HepG2 (cell line): ENCODE measurements around the gene SNX13. TPM values are rescaled to one million over a fixed set of nuclear protein-coding genes. Genes with fewer than 3 reads are reported as not detected.

Experiments used
- ATAC-seq: fragments of 200-7000 bp; cut with Tn5 transposase; 3 replicates; pipeline ENCODE4 v1.9.1; 2020; ENCODE audit warnings: mild to moderate bottlenecking, moderate library complexity
- BruUV-seq: library from RNA; stranded (reverse); fragments of 400-500 nt; replicated peaks from 2 replicates; lab custom pipeline; 2021; lab: Mats Ljungman, UMichigan
- CTCF ChIA-PET: fragments of 300-600 bp; formaldehyde crosslinking; extraction: SDS; loops from one replicate; lab custom pipeline; 2021; ENCODE audit warnings: low total read pairs, inconsistent platforms, low intra/inter-chr PET ratio; lab: Yijun Ruan, JAX
- POLR2A ChIA-PET: fragments of 350-600 bp; sonication (Branson Sonifier 250); formaldehyde crosslinking; loops from one replicate; lab custom pipeline; 2020; ENCODE audit warnings: antibody characterized with exemption, inconsistent platforms; lab: Yijun Ruan, JAX
- DNase-seq: peaks from one replicate; pipeline ENCODE4 v3.0.0-alpha.2; 2015; ENCODE audit warnings: low spot score
- FAIRE-seq: peaks from 3 replicates; lab custom pipeline; 2011; peaks lifted over from hg19 to GRCh38; lab: Jason Lieb, UNC
- H2AFZ ChIP-seq: one replicate; pipeline ENCODE4 v1.6.1; 2011; ENCODE audit warnings: low read length, inconsistent platforms
- H3K27ac ChIP-seq: fragments of 300-600 bp; 3 replicates; pipeline ENCODE4 v1.8.0; 2011; ENCODE audit warnings: mixed run types, mild to moderate bottlenecking, mixed read lengths, low read length, inconsistent platforms; ENCODE audit not compliant: insufficient read depth; ENCODE audit errors: extremely low read length
- H3K27me3 ChIP-seq, 2 experiments: fragments of 200-600 bp in 1 of 2; 2 replicates in 1 of 2; 3 replicates in 1 of 2; pipeline versions ENCODE4 v1.6.0 to v1.8.0; 2011; ENCODE audit warnings: low read length in 2 of 2, mild to moderate bottlenecking in 2 of 2, moderate library complexity in 2 of 2, inconsistent platforms in 1 of 2; ENCODE audit not compliant: insufficient read depth in 2 of 2, control insufficient read depth in 1 of 2
- H3K36me3 ChIP-seq, 2 experiments: fragments of 200-600 bp in 1 of 2; replicated peaks in 1 of 2; 2 replicates in 1 of 2; 3 replicates in 1 of 2; pipeline versions ENCODE4 v1.5.1 to v1.8.0; 2011; ENCODE audit warnings: low read length in 2 of 2, inconsistent platforms in 1 of 2; ENCODE audit not compliant: insufficient read depth in 2 of 2, control insufficient read depth in 1 of 2
- H3K4me1 ChIP-seq: 2 replicates; pipeline ENCODE4 v1.5.1; 2012; ENCODE audit warnings: low read length, inconsistent platforms; ENCODE audit not compliant: insufficient read depth
- H3K4me2 ChIP-seq: 2 replicates; pipeline ENCODE4 v1.6.0; 2011; ENCODE audit warnings: low read depth, low read length, inconsistent platforms
- H3K4me3 ChIP-seq, 3 experiments: fragments of 200-600 bp in 1 of 3; sonication (generic), shearing (Covaris generic) in 1 of 3; replicated peaks in 1 of 3; 2 replicates each; pipeline ENCODE4 v1.5.1; 2011 to 2016; ENCODE audit warnings: low read length in 3 of 3, inconsistent platforms in 2 of 3, low read depth in 2 of 3, mild to moderate bottlenecking in 2 of 3, control low read depth in 1 of 3, mixed read lengths in 1 of 3; ENCODE audit not compliant: insufficient read depth in 1 of 3
- H3K79me2 ChIP-seq: one replicate; pipeline ENCODE4 v1.6.1; 2011; ENCODE audit warnings: low read length, inconsistent platforms; ENCODE audit not compliant: insufficient read depth
- H3K9ac ChIP-seq: 2 replicates; pipeline ENCODE4 v1.6.0; 2011; ENCODE audit warnings: mild to moderate bottlenecking, low read depth, low read length, inconsistent platforms; ENCODE audit not compliant: insufficient read depth
- H3K9me3 ChIP-seq: 2 replicates; pipeline ENCODE4 v1.5.1; 2012; ENCODE audit warnings: mild to moderate bottlenecking, low read length
- H4K20me1 ChIP-seq: 2 replicates; pipeline ENCODE4 v1.6.0; 2011; ENCODE audit warnings: inconsistent platforms, mild to moderate bottlenecking, low read length, moderate library complexity; ENCODE audit not compliant: insufficient read depth
- CBX2 ChIP-seq, 2 experiments: fragments of 200-600 bp in 1 of 2; sonication (generic); formaldehyde crosslinking in 1 of 2; IDR thresholded peaks; 2 replicates each; pipeline versions ENCODE4 v1.7.0 to v1.8.1; 2018 to 2022; ENCODE audit warnings: low read depth in 2 of 2, low read length in 1 of 2, mild to moderate bottlenecking in 1 of 2, missing genetic modification reagents in 1 of 2
- MLLT10 ChIP-seq: sonication (generic); formaldehyde crosslinking; IDR thresholded peaks from 2 replicates; pipeline ENCODE4 v1.4.0; 2020; ENCODE audit warnings: missing genetic modification reagents
- NFE2L1 ChIP-seq: sonication (generic); formaldehyde crosslinking; IDR thresholded peaks from 2 replicates; pipeline ENCODE4 v1.4.0; 2020; ENCODE audit warnings: missing genetic modification reagents, mild to moderate bottlenecking, borderline replicate concordance
- NFRKB ChIP-seq: fragments of 450-650 bp; IDR thresholded peaks from 2 replicates; pipeline ENCODE4 v1.6.1; 2017
- NFYB ChIP-seq: sonication (generic); formaldehyde crosslinking; IDR thresholded peaks from 2 replicates; pipeline ENCODE4 v1.4.0; 2020; ENCODE audit warnings: missing genetic modification reagents
- POLR2AphosphoS5 ChIP-seq: IDR thresholded peaks from 2 replicates; pipeline ENCODE4 v1.6.1; 2012; ENCODE audit warnings: low read depth, low read length
- PPARG ChIP-seq: conservative IDR thresholded peaks from 2 replicates; pipeline ENCODE4 v1.6.1; 2016; ENCODE audit warnings: missing biosample characterization, missing genetic modification reagents
- XBP1 ChIP-seq: sonication (generic); formaldehyde crosslinking; IDR thresholded peaks from 2 replicates; pipeline ENCODE4 v1.5.0; 2020; ENCODE audit warnings: missing genetic modification reagents
- ZNF335 ChIP-seq: sonication (generic); formaldehyde crosslinking; IDR thresholded peaks from 2 replicates; pipeline ENCODE4 v1.4.0; 2020; ENCODE audit warnings: missing genetic modification reagents
- ZSCAN25 ChIP-seq: sonication (generic); formaldehyde crosslinking; IDR thresholded peaks from 2 replicates; pipeline ENCODE4 v1.8.0; 2022; ENCODE audit warnings: mild to moderate bottlenecking, missing genetic modification reagents
- WGBS: methylation state at CpG from one replicate; pipeline ENCODE4 v1.1.6; 2017; ENCODE audit warnings: low lambda C conversion rate; 5-methylcytosine and 5-hydroxymethylcytosine counted together
- in situ Hi-C: cut with HindIII; loops from 2 replicates; pipeline ENCODE4 v1.10.0; 2017; ENCODE audit warnings: low pct_unique_long_range_greater_than_20kb; ENCODE audit not compliant: extremely low pct_ligation_motif_present
- intact Hi-C: fragments of 100-400 bp; cut with micrococcal nuclease; formaldehyde crosslinking; loops from one replicate; pipeline ENCODE4 v1.10.0; 2022; ENCODE audit not compliant: unreplicated experiment
- polyA plus RNA-seq, 8 experiments: library from polyadenylated mRNA; depleted of rRNA in 3 of 8; stranded (reverse) in 7 of 8; unstranded in 1 of 8; fragments of >200 nt; fragmentation: Illumina TruSeq in 4 of 8; extraction: Trizol in 4 of 8; gene quantifications; 2 replicates each; pipeline versions ENCODE4 v1.2.1 to v1.2.3, GENCODE V29; 2011 to 2016; ENCODE audit warnings: low read depth in 4 of 8, missing spikeins in 1 of 8, mixed read lengths in 1 of 8; ENCODE audit not compliant: insufficient read depth in 1 of 8
- total RNA-seq, 5 experiments: library from RNA; depleted of rRNA; stranded (reverse); fragments of >200 nt; fragmentation: Illumina TruSeq; extraction: Trizol; gene quantifications; 2 replicates each; pipeline ENCODE4 v1.2.3, GENCODE V29; 2016; ENCODE audit warnings: low read depth in 1 of 5

SNX13 gene
- total and polyA plus RNA-seq, 2 of the 13 experiments (the other 11 are each of a cell fraction or from before 2014, with no cell fraction given) = 14.3 to 32.3 TPM

- H3K27ac ChIP-seq = peak overlapping the region; percentile 92
- WGBS = 3% methylated on average over 6 of the region's 6 CpGs
- peak; percentile 16 for DNase-seq
- H3K79me2 ChIP-seq = peaks cover 57% of the 10 kb centered on the region
- BruUV-seq = TSS peak; percentile 52
- in situ Hi-C loops = no loop called here
- peak overlapping the region; percentile 64 to 97 (median 86) for H3K4me3 ChIP-seq
- no peaks in the 10 kb centered on the region; a peak in 1 of 5 replicates for H3K27me3 ChIP-seq
- H3K4me1 ChIP-seq = peaks cover 45% of the 10 kb centered on the region
- FAIRE-seq = no peak
- no peak overlapping the region for H2AFZ ChIP-seq
- ATAC-seq = no peak; the same call in 2 of the 3 replicates
- peak overlapping the region; percentile 74 for H3K4me2 ChIP-seq
- intact Hi-C loops = loop anchor here (2.0 kb wide), 1 partner anchor 14 kb away; no protein-coding TSS in a partner anchor
- ChIA-PET CTCF (no interaction called here), POLR2A (no interaction called here)
- TF ChIP-seq CBX2 (IDR thresholded peaks at IDR 0.05; ENCODE audit: low read depth, low read length) (no peak), CBX2 (CRISPR knock-in tag; IDR thresholded peaks at IDR 0.05; ENCODE audit: low read depth) (no peak), PPARG (CRISPR knock-in tag) (no peak), ZSCAN25 (CRISPR knock-in tag) (0 out of 2 replicates have a peak, but pooled peaks have one; percentile 19), NFRKB (no peak), POLR2AphosphoS5 (no peak), NFE2L1 (CRISPR knock-in tag) (no peak), ZNF335 (0 out of 2 replicates have a peak, but pooled peaks have one; percentile 43), MLLT10 (no peak)
- peaks cover 0 to 4% of the 10 kb centered on the region in 2 experiments; a peak in 1 of 5 replicates for H3K36me3 ChIP-seq
- H4K20me1 ChIP-seq = peaks cover 4% of the 10 kb centered on the region
- peak overlapping the region; percentile 92 for H3K9ac ChIP-seq
- no peaks in the 10 kb centered on the region for H3K9me3 ChIP-seq
Observed at GRCh38 chr7:17939211-17939605, 1.1 kb downstream of the SNX13 start.

- Histone ChIP-seq H3K4me1 (peaks cover 45% of the 10 kb centered on the region), H3K36me3 (peaks cover 0 to 4% of the 10 kb centered on the region in 2 experiments; a peak in 1 of 5 replicates), H3K9me3 (no peaks in the 10 kb centered on the region), H3K79me2 (peaks cover 72% of the 10 kb centered on the region), H3K27ac (no peak overlapping the region), H3K4me2 (peak overlapping the region; percentile 74), H3K9ac (no peak overlapping the region), H4K20me1 (peaks cover 4% of the 10 kb centered on the region), H2AFZ (no peak overlapping the region), H3K27me3 (no peaks in the 10 kb centered on the region; a peak in 1 of 5 replicates), H3K4me3 (peak overlapping the region in 2 of 3 experiments; percentile 12 to 86; a peak in 3 of 6 replicates)
- in situ Hi-C loops (no loop called here), intact Hi-C loops (loop anchor here (2.0 kb wide), 1 partner anchor 13 kb away; no protein-coding TSS in a partner anchor)
- FAIRE-seq (no peak), DNase-seq (no peak), ATAC-seq (no peak)
- CTCF ChIA-PET = no interaction called here
- WGBS = 93% methylated on average over 2 of the region's 2 CpGs
- POLR2A ChIA-PET = no interaction called here
- TF ChIP-seq XBP1 (CRISPR knock-in tag) = no peak
- no peak for TF ChIP-seq NFYB
- no TSS peak for BruUV-seq
Observed at GRCh38 chr7:17937506-17938120, 2.7 kb downstream of the SNX13 start.
